Activated T-helper 2 cell treated with anti-CD3 and anti-CD28 coated beads, Interferon-gamma antibody, Interleukin-2, Interleukin-4, amounts not matched to agents 10 μg/mL and 5 μg/mL and 100 μg/mL, durations not matched to agents 14 hours and 24 hours and 36 hours (primary cell): ENCODE results near the gene F2R. TPM values are rescaled to one million over a fixed set of nuclear protein-coding genes. Genes with fewer than 3 reads are reported as not detected.
"Not testable (repeated sequence)": the region's sequence is repeated elsewhere in the genome, so short reads cannot be mapped to it uniquely, and the experiment has no call there.

Source experiments
- DNase-seq: peaks from one replicate; pipeline ENCODE4 v3.0.0; 2021; ENCODE audit warnings: low spot score
- H3K27ac Mint-ChIP-seq: one replicate; pipeline ENCODE4 v1.8.0; 2021; ENCODE audit warnings: mixed read lengths
- H3K27me3 Mint-ChIP-seq: one replicate; pipeline ENCODE4 v1.8.0; 2021; ENCODE audit warnings: low read depth, mixed read lengths
- H3K36me3 Mint-ChIP-seq: one replicate; pipeline ENCODE4 v1.8.0; 2021; ENCODE audit warnings: low read depth, mixed read lengths
- H3K4me1 Mint-ChIP-seq: one replicate; pipeline ENCODE4 v1.8.0; 2021; ENCODE audit warnings: low read depth, mixed read lengths
- H3K4me3 Mint-ChIP-seq: one replicate; pipeline ENCODE4 v1.8.0; 2021; ENCODE audit warnings: low read depth, mild to moderate bottlenecking, moderate library complexity, mixed read lengths
- H3K9me3 Mint-ChIP-seq: one replicate; pipeline ENCODE4 v1.8.0; 2021; ENCODE audit warnings: mixed read lengths
- intact Hi-C: fragments of 100-400 bp; cut with micrococcal nuclease; formaldehyde crosslinking; loops from one replicate; pipeline ENCODE4 v1.15.1; 2023
- total RNA-seq: library from RNA; stranded (reverse); gene quantifications from 2 replicates; pipeline ENCODE4 v1.2.3, GENCODE V29; 2022

Gene F2R
- total RNA-seq, 1 donor from 2014 or later = 3.3 TPM

GRCh38 chr5:76755779-76756637, 40.1 kb downstream of the F2R start:
- Mint-ChIP-seq H3K27me3 (peaks cover 6% of the 10 kb centered on the region), H3K27ac (no peak overlapping the region), H3K4me3 (no peak overlapping the region), H3K36me3 (no peaks in the 10 kb centered on the region), H3K9me3 (no peaks in the 10 kb centered on the region), H3K4me1 (no peaks in the 10 kb centered on the region)
- no peak for DNase-seq
- intact Hi-C loops = no loop called here

GRCh38 chr5:76757049-76757448, 41.1 kb downstream of the F2R start:
- H3K4me3 Mint-ChIP-seq = no peak overlapping the region
- H3K4me1 Mint-ChIP-seq = no peaks in the 10 kb centered on the region
- H3K36me3 Mint-ChIP-seq = no peaks in the 10 kb centered on the region
- no peak overlapping the region for H3K27ac Mint-ChIP-seq
- peaks cover 9% of the 10 kb centered on the region for H3K27me3 Mint-ChIP-seq
- H3K9me3 Mint-ChIP-seq = no peaks in the 10 kb centered on the region
- DNase-seq = no peak
- intact Hi-C loops = no loop called here

- DNase-seq, H3K4me1 Mint-ChIP-seq, H3K27ac Mint-ChIP-seq, H3K4me3 Mint-ChIP-seq, intact Hi-C loops, H3K36me3 Mint-ChIP-seq: not testable (repeated sequence)
- Mint-ChIP-seq H3K9me3 (peaks cover 15% of the 10 kb centered on the region), H3K27me3 (peaks cover 10% of the 10 kb centered on the region)
Observed at GRCh38 chr5:76761118-76761517, 45.2 kb downstream of the F2R start.

- no peak for DNase-seq
- Mint-ChIP-seq H3K27me3 (peaks cover 10% of the 10 kb centered on the region), H3K4me3 (no peak overlapping the region), H3K4me1 (peaks cover 12% of the 10 kb centered on the region), H3K27ac (no peak overlapping the region), H3K36me3 (no peaks in the 10 kb centered on the region), H3K9me3 (peaks cover 15% of the 10 kb centered on the region)
- intact Hi-C loops = no loop called here
Observed at GRCh38 chr5:76762484-76762883, 46.6 kb downstream of the F2R start.

GRCh38 chr5:76763136-76763535, 47.2 kb downstream of the F2R start:
- intact Hi-C loops = no loop called here
- Mint-ChIP-seq H3K4me3 (no peak overlapping the region), H3K9me3 (peaks cover 15% of the 10 kb centered on the region), H3K27me3 (peaks cover 10% of the 10 kb centered on the region), H3K4me1 (peaks cover 12% of the 10 kb centered on the region), H3K27ac (no peak overlapping the region), H3K36me3 (no peaks in the 10 kb centered on the region)
- DNase-seq = no peak

- Mint-ChIP-seq H3K36me3 (no peaks in the 10 kb centered on the region), H3K9me3 (peaks cover 15% of the 10 kb centered on the region), H3K4me3 (no peak overlapping the region), H3K27ac (no peak overlapping the region), H3K27me3 (peaks cover 5% of the 10 kb centered on the region), H3K4me1 (peaks cover 12% of the 10 kb centered on the region)
- intact Hi-C loops = no loop called here
- DNase-seq = no peak
Observed at GRCh38 chr5:76764374-76764773, 48.4 kb downstream of the F2R start.

GRCh38 chr5:76765249-76765648, 49.3 kb downstream of the F2R start:
- Mint-ChIP-seq H3K4me3 (no peak overlapping the region), H3K4me1 (peaks cover 12% of the 10 kb centered on the region), H3K27me3 (peaks cover 5% of the 10 kb centered on the region), H3K36me3 (no peaks in the 10 kb centered on the region), H3K9me3 (peaks cover 15% of the 10 kb centered on the region), H3K27ac (no peak overlapping the region)
- intact Hi-C loops = no loop called here
- DNase-seq = no peak

- Mint-ChIP-seq H3K4me3 (no peak overlapping the region), H3K9me3 (peaks cover 15% of the 10 kb centered on the region), H3K27me3 (peaks cover 2% of the 10 kb centered on the region), H3K27ac (no peak overlapping the region), H3K4me1 (peaks cover 12% of the 10 kb centered on the region), H3K36me3 (no peaks in the 10 kb centered on the region)
- no peak for DNase-seq
- intact Hi-C loops = no loop called here
Observed at GRCh38 chr5:76766746-76767145, 50.8 kb downstream of the F2R start.

- H3K36me3 Mint-ChIP-seq, intact Hi-C loops, DNase-seq, H3K27ac Mint-ChIP-seq, H3K27me3 Mint-ChIP-seq, H3K4me3 Mint-ChIP-seq, H3K4me1 Mint-ChIP-seq, H3K9me3 Mint-ChIP-seq: not testable (repeated sequence)
Observed at GRCh38 chr5:76771041-76771440, 55.1 kb downstream of the F2R start.

- H3K36me3 Mint-ChIP-seq = no peaks in the 10 kb centered on the region
- H3K4me3 Mint-ChIP-seq = no peak overlapping the region
- intact Hi-C loops = no loop called here
- H3K27ac Mint-ChIP-seq = no peak overlapping the region
- H3K27me3 Mint-ChIP-seq = no peaks in the 10 kb centered on the region
- H3K4me1 Mint-ChIP-seq = peaks cover 5% of the 10 kb centered on the region
- DNase-seq = no peak
- H3K9me3 Mint-ChIP-seq = no peaks in the 10 kb centered on the region
Observed at GRCh38 chr5:76771705-76772405, 55.9 kb downstream of the F2R start.

GRCh38 chr5:76775921-76776320, 60.0 kb downstream of the F2R start:
- H3K9me3 Mint-ChIP-seq = no peaks in the 10 kb centered on the region
- no peak for DNase-seq
- H3K36me3 Mint-ChIP-seq = no peaks in the 10 kb centered on the region
- peaks cover 5% of the 10 kb centered on the region for H3K4me1 Mint-ChIP-seq
- H3K27me3 Mint-ChIP-seq = no peaks in the 10 kb centered on the region
- H3K27ac Mint-ChIP-seq = no peak overlapping the region
- intact Hi-C loops = no loop called here
- no peak overlapping the region for H3K4me3 Mint-ChIP-seq

GRCh38 chr5:76776391-76776790, 60.5 kb downstream of the F2R start:
- DNase-seq = no peak
- no peaks in the 10 kb centered on the region for H3K36me3 Mint-ChIP-seq
- H3K27me3 Mint-ChIP-seq = no peaks in the 10 kb centered on the region
- H3K4me1 Mint-ChIP-seq = peaks cover 5% of the 10 kb centered on the region
- no peak overlapping the region for H3K27ac Mint-ChIP-seq
- H3K9me3 Mint-ChIP-seq = no peaks in the 10 kb centered on the region
- H3K4me3 Mint-ChIP-seq = no peak overlapping the region
- intact Hi-C loops = no loop called here

- intact Hi-C loops, H3K4me1 Mint-ChIP-seq, H3K9me3 Mint-ChIP-seq, H3K4me3 Mint-ChIP-seq, H3K27me3 Mint-ChIP-seq, DNase-seq, H3K36me3 Mint-ChIP-seq, H3K27ac Mint-ChIP-seq: not testable (repeated sequence)
Observed at GRCh38 chr5:76780616-76781015, 64.7 kb downstream of the F2R start.
